ENCODE results near the gene MAPK8IP1.

MAPK8IP1 gene

DNA sequence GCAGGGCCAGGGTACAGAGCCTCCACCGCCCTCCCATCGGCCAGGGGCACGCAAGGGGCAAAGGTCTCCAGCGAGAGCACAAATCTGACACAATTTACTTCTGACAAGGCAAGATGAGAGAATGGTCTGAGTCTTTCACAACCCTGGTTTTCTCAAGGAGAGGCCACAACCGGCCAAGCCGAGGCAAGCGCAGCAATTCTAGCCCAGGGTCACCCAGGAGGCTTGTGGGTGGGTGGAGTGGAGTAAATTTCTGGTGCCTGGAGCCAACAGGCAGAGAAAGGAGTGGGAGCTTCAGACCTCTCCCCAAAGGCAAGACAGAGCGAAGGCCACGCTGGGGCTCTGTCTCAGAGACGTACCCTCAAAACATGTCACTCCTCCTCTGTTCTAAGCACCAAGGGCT, 46.3 kb downstream of the MAPK8IP1 start:
- peak overlapping the region in 1 of 2 donors; percentile 53 for H3K4me3 Mint-ChIP-seq
- H3K27ac Mint-ChIP-seq, result peak overlapping the region; percentile 96 to 97
- peaks cover 33 to 35% of the 10 kb centered on the region in 2 donors for H3K4me1 Mint-ChIP-seq (ENCODE audit: low read depth in 2 of 2)
- DNase-seq (no peak), ATAC-seq (replicated peaks) (no peak)
- peaks cover 63% of the 10 kb centered on the region for H3K36me3 Mint-ChIP-seq (ENCODE audit: insufficient read depth)
- H3K9me3 Mint-ChIP-seq, result no peaks in the 10 kb centered on the region
- no peaks in the 10 kb centered on the region for H3K27me3 Mint-ChIP-seq

DNA sequence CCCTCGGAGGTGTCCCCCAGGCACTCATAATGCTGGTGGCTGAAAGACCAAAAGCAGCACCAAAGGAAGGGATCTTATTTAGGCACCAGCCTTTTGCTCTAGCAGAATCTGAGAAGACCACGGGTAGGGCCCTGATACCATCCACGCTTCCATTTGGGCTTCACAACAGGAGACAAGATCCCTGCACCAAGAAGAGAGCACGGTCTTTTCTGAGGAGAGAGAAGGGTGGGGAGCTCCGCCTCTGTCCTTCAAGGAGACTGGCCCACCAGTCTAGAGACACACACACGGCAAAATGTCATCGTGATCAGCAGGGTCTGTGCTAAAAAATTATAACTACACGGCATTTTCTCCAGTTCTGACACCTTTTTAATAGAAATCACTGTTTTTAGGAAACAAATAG, 46.8 kb downstream of the MAPK8IP1 start:
- Mint-ChIP-seq H3K4me1 (ENCODE audit: low read depth in 2 of 2) (peaks cover 29 to 30% of the 10 kb centered on the region in 2 donors), H3K27ac (peak overlapping the region; percentile 96 to 97), H3K36me3 (ENCODE audit: insufficient read depth) (peaks cover 64% of the 10 kb centered on the region), H3K9me3 (no peaks in the 10 kb centered on the region), H3K4me3 (no peak overlapping the region), H3K27me3 (no peaks in the 10 kb centered on the region)
- no peak for DNase-seq
- ATAC-seq (replicated peaks), result no peak

DNA sequence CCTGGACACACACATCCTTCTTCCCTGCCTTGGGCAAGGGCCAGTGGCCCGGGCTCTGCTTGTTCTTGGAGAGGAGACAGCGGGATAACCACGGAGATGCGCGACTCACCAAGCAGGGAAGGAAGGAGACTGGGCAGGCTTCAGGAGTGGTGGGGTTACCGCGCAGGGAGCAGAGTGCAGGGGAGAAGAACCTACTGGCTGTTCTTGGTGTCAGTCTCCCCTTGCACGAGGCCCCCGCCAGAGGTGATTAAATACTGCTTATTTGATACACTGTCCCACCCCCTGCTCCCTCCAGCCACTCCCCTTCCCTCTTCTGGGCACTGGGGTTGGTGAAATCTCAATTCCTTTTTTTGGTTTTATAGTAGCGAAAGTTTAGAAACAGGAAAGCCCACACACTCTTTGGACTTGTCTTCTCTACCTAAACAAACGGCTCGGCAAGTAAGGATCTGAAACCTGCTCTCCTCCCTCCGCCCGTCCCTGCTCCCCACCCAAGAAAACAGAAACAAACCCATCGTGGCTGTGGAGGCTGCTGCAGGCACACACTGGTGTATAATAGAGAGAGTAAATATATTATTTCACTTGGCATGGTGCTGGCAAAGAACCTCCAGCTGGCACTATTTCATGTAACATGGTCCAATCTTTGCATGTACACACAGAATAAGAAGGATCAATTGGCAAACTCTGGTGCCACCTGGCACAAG, 47.8 kb downstream of the MAPK8IP1 start:
- peak overlapping the region; percentile 22 to 96 for H3K27ac Mint-ChIP-seq
- H3K4me3 Mint-ChIP-seq, result peak overlapping the region in 1 of 2 donors; percentile 19
- no peak for DNase-seq
- peaks cover 24 to 25% of the 10 kb centered on the region in 2 donors for H3K4me1 Mint-ChIP-seq (ENCODE audit: low read depth in 2 of 2)
- H3K27me3 Mint-ChIP-seq, result no peaks in the 10 kb centered on the region
- H3K36me3 Mint-ChIP-seq (ENCODE audit: insufficient read depth), result peaks cover 75% of the 10 kb centered on the region
- H3K9me3 Mint-ChIP-seq, result no peaks in the 10 kb centered on the region
- ATAC-seq (replicated peaks), result no peak

DNA sequence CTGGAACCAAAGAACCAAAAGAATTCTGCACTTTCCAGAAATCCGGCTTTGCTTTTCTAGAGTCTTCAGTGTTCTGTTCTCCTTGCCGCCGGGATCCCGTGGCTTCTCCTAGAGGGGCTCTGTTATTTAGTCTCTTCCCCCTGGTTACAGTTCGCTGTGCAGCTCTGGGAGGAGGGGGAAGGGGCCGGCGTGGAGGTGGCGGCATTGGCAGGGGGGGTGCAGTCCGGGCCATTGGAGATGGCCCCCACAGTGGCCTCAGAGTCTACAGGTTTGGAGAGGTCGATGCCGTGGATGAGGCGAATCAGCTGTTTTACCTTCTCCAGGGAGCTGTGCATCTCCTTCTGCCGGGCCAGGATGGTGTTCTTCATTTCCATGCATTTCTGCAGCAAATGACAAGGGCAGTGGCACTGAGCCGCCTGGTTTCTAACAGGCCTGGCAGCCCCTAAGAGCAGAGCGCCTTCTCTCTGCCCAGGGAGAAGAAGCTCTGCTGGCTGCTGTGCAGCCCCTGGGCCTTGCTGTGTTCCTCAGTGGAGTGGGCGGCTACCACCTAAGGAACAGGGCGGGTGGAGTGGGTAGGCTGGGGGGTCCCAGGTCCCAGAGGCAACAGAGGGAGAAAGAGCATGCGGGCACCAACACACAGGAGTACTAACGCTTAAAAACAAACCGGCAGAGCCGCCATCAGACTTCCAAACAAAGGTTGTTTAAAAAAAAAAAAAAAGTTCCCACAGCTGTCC, 48.6 kb downstream of the MAPK8IP1 start:
- peak overlapping the region in 1 of 2 donors; percentile 22 for H3K27ac Mint-ChIP-seq
- H3K36me3 Mint-ChIP-seq (ENCODE audit: insufficient read depth), result peaks cover 74% of the 10 kb centered on the region
- peaks cover 22 to 25% of the 10 kb centered on the region in 2 donors for H3K4me1 Mint-ChIP-seq (ENCODE audit: low read depth in 2 of 2)
- H3K9me3 Mint-ChIP-seq, result no peaks in the 10 kb centered on the region
- no peak overlapping the region for H3K4me3 Mint-ChIP-seq
- DNase-seq (no peak), ATAC-seq (replicated peaks) (no peak)
- no peaks in the 10 kb centered on the region for H3K27me3 Mint-ChIP-seq

DNA sequence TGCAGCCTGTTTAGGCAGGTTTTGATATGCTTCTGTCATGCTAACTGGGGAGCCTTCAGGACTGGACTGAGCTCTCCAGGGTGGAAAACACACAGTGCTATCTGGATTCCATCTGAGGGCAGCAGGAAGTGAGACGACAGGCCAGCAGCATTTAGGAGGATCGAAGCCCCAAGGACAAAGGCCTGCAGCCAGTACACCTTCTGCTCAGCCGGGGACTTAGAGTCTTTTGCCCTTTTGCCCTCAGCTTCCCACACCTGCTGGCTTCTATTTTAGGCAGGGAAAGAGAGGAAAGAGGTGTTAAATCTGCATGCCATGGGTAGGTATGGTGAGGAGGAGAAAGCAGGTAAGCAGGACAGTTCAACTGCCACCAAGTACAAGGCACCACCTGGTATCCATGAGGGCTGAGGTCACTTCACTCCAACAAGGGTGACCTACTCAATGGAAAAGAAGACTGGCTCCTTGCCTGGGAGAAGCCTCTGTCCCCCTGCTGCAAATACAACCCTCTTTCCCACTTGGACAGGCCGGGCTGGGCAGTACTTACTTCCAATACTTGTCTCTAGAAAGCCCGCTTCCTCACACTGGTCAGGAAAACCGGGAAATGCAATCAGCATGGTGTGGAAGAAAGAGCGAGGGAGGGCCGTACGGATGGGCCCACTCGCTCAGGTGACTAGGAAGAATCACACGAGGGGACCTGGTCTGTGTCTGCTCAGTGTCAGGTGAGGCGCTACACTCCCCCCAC, 49.3 kb downstream of the MAPK8IP1 start:
- H3K27ac Mint-ChIP-seq, result no peak overlapping the region
- ATAC-seq (replicated peaks), result no peak

DNA sequence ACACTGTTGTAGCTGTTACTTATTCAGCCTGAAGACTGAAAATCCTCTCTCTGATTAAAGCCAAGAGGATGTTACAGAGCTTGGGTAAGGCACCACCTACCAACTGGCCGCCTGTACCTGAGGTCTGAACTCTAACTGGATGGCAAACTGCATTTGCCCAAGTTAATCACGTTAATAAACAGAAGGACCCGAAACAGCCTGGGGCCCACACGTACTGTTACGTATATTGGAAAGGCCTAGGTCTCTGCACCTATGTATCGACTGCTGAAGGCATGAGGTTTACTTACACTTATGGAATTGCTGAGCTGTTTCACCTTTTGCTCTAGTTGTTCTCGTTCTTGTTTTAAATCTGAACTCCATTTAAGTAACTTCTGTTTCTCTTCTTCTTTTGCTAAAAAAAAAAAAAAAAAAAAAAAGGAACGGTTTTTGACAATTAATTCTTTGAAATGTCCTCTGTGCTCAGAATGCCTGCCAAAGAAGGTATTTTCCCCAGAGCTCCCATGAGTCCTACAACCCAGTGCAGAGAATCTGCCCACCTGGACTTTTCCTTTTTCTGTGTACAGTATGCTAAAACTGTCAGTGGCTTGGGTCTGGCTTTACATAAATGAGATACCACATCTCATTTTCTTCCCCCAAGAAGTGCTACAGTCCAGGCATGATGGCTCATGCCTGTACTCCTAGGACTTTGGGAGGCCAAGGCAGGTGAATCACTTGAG, 50.1 kb downstream of the MAPK8IP1 start:
- no peak overlapping the region for H3K27ac Mint-ChIP-seq
- H3K27me3 Mint-ChIP-seq, result no peaks in the 10 kb centered on the region
- ATAC-seq (replicated peaks) (no peak), DNase-seq (no peak)
- peaks cover 13 to 15% of the 10 kb centered on the region in 2 donors for H3K4me1 Mint-ChIP-seq (ENCODE audit: low read depth in 2 of 2)
- H3K9me3 Mint-ChIP-seq, result no peaks in the 10 kb centered on the region
- H3K36me3 Mint-ChIP-seq (ENCODE audit: insufficient read depth), result peaks cover 77% of the 10 kb centered on the region
- H3K4me3 Mint-ChIP-seq, result no peak overlapping the region

More for the DNA sequence above, 49.3 kb downstream of the MAPK8IP1 start:
- DNase-seq, result no peak
- no peak overlapping the region for H3K4me3 Mint-ChIP-seq
- H3K9me3 Mint-ChIP-seq, result no peaks in the 10 kb centered on the region
- H3K4me1 Mint-ChIP-seq (ENCODE audit: low read depth in 2 of 2), result peaks cover 20 to 23% of the 10 kb centered on the region in 2 donors
- peaks cover 77% of the 10 kb centered on the region for H3K36me3 Mint-ChIP-seq (ENCODE audit: insufficient read depth)
- H3K27me3 Mint-ChIP-seq, result no peaks in the 10 kb centered on the region

DNA sequence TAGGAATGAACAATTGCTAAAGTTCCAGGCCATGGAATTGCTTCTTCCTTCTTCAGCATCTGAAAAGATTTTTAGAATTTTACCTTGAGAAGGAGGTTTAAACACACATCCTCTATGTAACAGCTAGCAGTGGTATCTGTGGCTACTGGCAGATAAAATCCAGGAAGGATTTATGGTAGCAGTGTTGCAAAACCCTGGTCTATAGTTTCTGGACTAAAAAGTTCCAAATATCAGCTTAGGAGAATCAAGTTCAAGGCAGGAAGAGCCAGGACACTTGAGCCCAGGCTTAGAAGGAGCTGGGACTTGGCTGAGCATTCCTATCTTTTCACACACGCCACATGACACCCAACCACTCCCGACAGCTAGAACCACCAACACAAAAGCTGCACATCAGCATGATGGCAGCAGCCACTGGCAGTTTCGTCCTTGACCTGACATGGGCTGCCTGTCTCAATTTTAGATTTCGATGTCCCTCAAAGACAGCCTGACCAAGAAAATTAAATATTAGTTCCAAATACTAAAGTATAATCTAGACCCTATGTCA, 51.1 kb downstream of the MAPK8IP1 start:
- no peak overlapping the region for H3K27ac Mint-ChIP-seq
- no peak overlapping the region for H3K4me3 Mint-ChIP-seq

DNA sequence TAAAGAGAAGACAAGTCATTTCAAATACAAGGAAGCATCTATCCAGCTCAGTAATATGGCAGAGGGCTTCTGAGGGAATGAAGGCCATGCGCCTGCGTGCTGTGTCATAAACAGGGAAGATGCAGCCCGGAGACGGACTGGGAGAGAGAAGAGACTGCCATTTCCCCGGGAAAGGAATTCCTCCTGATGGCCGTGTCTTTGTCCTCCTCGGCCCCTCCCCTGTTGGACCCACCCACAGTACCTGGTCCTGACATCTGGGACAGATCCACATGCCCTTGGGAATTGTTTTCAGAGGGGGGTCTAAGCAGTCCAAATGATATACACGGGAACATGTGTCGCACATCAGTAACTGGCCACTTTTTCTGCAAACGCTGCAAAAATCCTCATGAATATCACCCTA, 52.5 kb downstream of the MAPK8IP1 start:
- ATAC-seq (replicated peaks), result no peak
- Mint-ChIP-seq H3K4me1 (ENCODE audit: low read depth in 2 of 2) (peaks cover 0 to 3% of the 10 kb centered on the region in 2 donors), H3K27ac (no peak overlapping the region), H3K36me3 (ENCODE audit: insufficient read depth) (peaks cover 69% of the 10 kb centered on the region), H3K4me3 (no peak overlapping the region), H3K27me3 (no peaks in the 10 kb centered on the region), H3K9me3 (no peaks in the 10 kb centered on the region)
- no peak for DNase-seq

More for the DNA sequence above, 51.1 kb downstream of the MAPK8IP1 start:
- DNase-seq (no peak), ATAC-seq (replicated peaks) (no peak)
- peaks cover 3 to 5% of the 10 kb centered on the region in 2 donors for H3K4me1 Mint-ChIP-seq (ENCODE audit: low read depth in 2 of 2)
- no peaks in the 10 kb centered on the region for H3K9me3 Mint-ChIP-seq
- H3K36me3 Mint-ChIP-seq (ENCODE audit: insufficient read depth), result peaks cover 73% of the 10 kb centered on the region
- H3K27me3 Mint-ChIP-seq, result no peaks in the 10 kb centered on the region

DNA sequence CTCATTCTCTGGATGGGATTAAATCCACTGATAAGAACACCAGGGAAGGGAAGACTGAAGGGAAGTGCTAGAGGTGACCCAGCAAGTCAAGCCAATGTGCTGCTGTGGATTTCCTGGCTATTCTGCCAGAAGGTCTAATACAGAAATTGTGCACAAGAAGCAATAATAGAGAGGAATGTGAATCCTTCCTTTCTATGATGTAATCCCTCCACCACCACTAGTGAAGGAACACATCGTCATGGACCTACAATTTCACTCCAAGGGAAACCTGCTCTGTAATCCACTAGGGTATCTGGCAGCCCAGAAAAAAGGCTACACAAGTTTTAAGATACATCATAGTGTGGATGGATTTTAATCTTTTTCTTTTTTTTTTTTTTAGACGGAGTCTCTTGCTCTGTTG, 54.4 kb downstream of the MAPK8IP1 start:
- H3K27ac Mint-ChIP-seq, result peak overlapping the region in 1 of 2 donors; percentile 68
- H3K4me3 Mint-ChIP-seq, result no peak overlapping the region
- DNase-seq, result no peak
- peaks cover 0 to 3% of the 10 kb centered on the region in 2 donors for H3K4me1 Mint-ChIP-seq (ENCODE audit: low read depth in 2 of 2)
- H3K9me3 Mint-ChIP-seq, result no peaks in the 10 kb centered on the region
- peaks cover 58% of the 10 kb centered on the region for H3K36me3 Mint-ChIP-seq (ENCODE audit: insufficient read depth)
- no peaks in the 10 kb centered on the region for H3K27me3 Mint-ChIP-seq
- no peak for ATAC-seq (replicated peaks)

DNA sequence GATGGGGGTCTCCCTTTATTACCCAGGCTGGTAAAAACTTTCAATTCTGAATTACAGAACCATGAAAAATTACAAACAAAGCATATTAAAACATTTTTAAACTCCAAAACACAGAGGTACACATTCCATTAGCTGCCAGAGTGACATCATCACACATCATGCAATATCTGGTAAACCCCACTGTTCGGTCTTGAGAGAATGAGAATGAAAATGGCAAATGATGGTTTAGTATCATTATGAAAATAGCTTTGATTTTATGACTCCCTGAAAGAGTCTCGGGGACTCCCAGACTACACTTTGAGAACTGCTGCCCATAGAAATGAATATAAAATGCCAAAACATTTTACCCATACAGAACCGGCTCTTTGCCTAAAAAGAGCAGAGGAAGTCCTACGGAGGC, 55.8 kb downstream of the MAPK8IP1 start:
- Mint-ChIP-seq H3K36me3 (ENCODE audit: insufficient read depth) (peaks cover 52% of the 10 kb centered on the region), H3K27ac (peak overlapping the region in 1 of 2 donors; percentile 35), H3K4me3 (no peak overlapping the region), H3K4me1 (ENCODE audit: low read depth in 2 of 2) (peaks cover 0 to 3% of the 10 kb centered on the region in 2 donors), H3K9me3 (no peaks in the 10 kb centered on the region), H3K27me3 (no peaks in the 10 kb centered on the region)
- DNase-seq (no peak), ATAC-seq (replicated peaks) (no peak)

DNA sequence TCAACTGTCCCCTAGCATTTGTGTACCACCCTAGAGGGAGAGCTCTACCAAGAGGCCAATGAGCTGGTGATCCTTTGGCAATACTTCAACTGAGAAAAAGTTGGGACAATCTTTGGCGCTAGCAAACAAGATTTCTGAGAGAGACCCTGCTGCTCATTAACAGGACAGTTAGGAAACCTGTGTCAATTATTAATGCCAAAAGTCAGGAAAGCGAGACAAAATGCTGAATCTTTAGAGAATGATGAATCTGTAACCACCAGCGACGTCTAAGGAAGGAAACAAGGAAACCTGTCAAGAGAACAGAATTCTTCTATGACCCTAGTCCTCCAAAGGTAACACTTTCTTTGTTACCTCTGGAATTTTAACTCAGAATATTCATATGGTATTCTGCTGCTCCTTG, 56.9 kb downstream of the MAPK8IP1 start:
- no peaks in the 10 kb centered on the region for H3K27me3 Mint-ChIP-seq
- no peak for DNase-seq
- H3K9me3 Mint-ChIP-seq, result no peaks in the 10 kb centered on the region
- H3K4me3 Mint-ChIP-seq, result no peak overlapping the region
- H3K36me3 Mint-ChIP-seq (ENCODE audit: insufficient read depth), result peaks cover 44% of the 10 kb centered on the region
- no peak overlapping the region for H3K27ac Mint-ChIP-seq
- H3K4me1 Mint-ChIP-seq (ENCODE audit: low read depth in 2 of 2), result peaks cover 0 to 3% of the 10 kb centered on the region in 2 donors
- no peak for ATAC-seq (replicated peaks)

DNA sequence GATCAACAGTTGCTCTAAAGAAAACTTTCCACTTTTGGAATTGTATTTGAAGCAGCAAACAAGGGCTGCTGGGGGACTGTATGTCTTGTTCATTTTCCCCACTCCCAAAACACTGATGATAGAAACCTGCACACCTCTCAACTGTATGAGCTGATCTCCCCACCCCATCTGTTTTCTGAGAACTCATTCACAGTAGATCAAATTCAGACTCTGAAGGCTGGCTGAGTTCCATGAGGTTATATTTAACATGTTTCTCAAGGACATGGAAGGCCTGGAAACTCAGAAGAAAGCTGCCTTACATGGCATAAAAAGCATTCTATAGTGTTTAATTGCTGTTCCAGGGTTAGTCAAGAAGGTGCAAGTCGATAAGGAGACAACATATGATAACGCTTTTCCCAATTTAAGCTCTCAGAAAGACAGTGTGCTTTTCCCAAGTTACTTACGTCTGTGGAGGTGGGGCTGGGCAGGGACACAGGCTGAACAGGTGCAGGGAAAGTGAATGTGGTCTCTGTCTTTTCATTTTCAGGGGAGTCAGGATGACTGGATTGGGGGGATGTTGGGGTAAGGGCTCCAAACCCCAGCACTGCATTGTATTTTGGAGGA, 60.0 kb downstream of the MAPK8IP1 start:
- Mint-ChIP-seq H3K27me3 (no peaks in the 10 kb centered on the region), H3K4me3 (no peak overlapping the region), H3K9me3 (no peaks in the 10 kb centered on the region), H3K4me1 (ENCODE audit: low read depth in 2 of 2) (peaks cover 0 to 3% of the 10 kb centered on the region in 2 donors), H3K27ac (no peak overlapping the region), H3K36me3 (ENCODE audit: insufficient read depth) (peaks cover 47% of the 10 kb centered on the region)
- no peak for DNase-seq
- no peak for ATAC-seq (replicated peaks)

Data from effector memory CD8-positive, alpha-beta T cell (primary cell).